ENCODE results near the gene PCNX1. TPM values are rescaled to one million over a fixed set of nuclear protein-coding genes. Genes with fewer than 3 reads are reported as not detected.
"Not testable (repeated sequence)": the region's sequence is repeated elsewhere in the genome, so short reads cannot be mapped to it uniquely, and the experiment has no call there.

The PCNX1 gene
- total RNA-seq, 2 experiments from 2014 or later = 32.7 to 42.6 TPM

DNA sequence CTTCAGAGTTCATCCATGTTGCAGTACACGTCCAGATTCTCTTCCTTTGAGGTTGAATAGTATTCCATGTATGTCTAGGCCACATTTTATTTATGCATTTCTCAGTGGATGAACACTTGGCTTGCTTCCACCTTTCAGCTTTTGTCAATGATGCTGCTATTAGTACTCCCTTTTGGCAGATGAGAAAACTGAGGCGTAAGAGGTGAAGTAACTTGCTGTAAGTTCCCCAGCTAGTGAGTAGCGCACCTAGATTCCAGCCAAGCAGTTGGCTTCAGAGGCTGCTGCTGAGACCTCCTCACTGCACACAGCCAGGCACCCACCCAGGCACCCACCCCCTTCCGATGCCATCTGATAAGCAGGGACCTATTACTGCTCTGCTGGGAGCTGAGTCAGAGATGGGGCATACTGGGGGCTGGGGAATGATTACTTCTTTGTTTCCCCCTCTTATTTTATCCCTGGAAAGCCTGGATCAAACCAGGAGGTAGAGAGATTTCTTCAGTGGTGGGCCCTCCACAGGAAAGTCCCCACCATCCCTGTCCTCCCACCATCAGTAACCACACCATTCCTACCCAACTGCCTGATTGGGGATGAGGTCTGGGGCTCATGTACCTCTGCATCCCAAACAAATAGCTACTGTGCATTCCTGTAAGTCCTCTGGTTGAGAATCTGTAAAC, 234.6 kb downstream of the PCNX1 start:
- ATAC-seq (no peak), DNase-seq (peak; percentile 38)
- Mint-ChIP-seq H3K4me1 (ENCODE audit: low read depth) (peaks cover 28% of the 10 kb centered on the region), H3K27me3 (no peaks in the 10 kb centered on the region), H3K27ac (peak overlapping the region; percentile 92), H3K9me3 (no peaks in the 10 kb centered on the region), H3K36me3 (ENCODE audit: low read depth) (peaks cover 3% of the 10 kb centered on the region), H3K4me3 (no peak overlapping the region)
- POLR2A ChIA-PET = interaction anchor here (1.1 to 2.3 kb wide), 6 partner anchors 77 to 262 kb away, joined by 3 to 13 read pairs (median 5); no protein-coding TSS in a partner anchor
- TF ChIP-seq, protein P1, sequence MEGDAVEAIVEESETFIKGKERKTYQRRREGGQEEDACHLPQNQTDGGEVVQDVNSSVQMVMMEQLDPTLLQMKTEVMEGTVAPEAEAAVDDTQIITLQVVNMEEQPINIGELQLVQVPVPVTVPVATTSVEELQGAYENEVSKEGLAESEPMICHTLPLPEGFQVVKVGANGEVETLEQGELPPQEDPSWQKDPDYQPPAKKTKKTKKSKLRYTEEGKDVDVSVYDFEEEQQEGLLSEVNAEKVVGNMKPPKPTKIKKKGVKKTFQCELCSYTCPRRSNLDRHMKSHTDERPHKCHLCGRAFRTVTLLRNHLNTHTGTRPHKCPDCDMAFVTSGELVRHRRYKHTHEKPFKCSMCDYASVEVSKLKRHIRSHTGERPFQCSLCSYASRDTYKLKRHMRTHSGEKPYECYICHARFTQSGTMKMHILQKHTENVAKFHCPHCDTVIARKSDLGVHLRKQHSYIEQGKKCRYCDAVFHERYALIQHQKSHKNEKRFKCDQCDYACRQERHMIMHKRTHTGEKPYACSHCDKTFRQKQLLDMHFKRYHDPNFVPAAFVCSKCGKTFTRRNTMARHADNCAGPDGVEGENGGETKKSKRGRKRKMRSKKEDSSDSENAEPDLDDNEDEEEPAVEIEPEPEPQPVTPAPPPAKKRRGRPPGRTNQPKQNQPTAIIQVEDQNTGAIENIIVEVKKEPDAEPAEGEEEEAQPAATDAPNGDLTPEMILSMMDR (IDR thresholded peaks at IDR 0.05) = no peak
- intact Hi-C loops (cut with micrococcal nuclease) = loop anchor here (2.0 to 5.0 kb wide), 2 partner anchors 125 to 183 kb away; no protein-coding TSS in a partner anchor
- CTCF ChIA-PET = interaction anchor here (1.0 to 3.6 kb wide), 14 partner anchors 11 to 714 kb away, joined by 3 to 37 read pairs (median 4); no protein-coding TSS in a partner anchor

DNA sequence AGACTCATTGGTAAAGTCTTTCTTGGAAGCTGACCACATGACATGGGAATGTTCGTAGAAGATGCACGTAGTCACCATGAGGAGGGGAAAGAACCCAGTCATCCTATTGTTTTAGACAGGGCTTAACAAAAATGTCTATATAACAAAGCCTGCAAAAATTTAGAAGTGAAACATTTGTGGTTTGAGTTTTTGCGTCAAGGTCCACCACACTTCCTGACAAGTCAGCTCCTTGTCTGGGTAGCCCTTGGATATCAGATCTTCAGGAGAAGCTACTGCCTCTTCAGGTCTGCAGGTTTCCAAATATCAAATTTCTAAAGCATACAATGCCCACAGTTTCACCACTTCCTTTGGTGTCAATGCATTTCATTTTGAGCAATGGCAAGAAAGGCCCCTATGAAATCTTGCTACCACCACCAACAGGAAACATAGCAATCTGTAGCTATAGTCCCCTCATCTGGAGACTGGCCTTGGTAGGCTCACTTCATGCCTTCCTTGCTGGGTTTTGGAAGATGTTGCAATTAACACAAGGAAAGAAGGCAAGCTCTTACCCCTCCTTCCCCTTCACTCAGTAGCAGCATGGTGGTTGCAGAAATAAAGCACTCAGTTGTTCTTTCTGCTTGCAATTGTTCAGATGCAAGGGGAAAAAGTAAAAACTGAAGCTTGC, 235.2 kb downstream of the PCNX1 start:
- Mint-ChIP-seq H3K4me1 (ENCODE audit: low read depth) (peaks cover 28% of the 10 kb centered on the region), H3K9me3 (no peaks in the 10 kb centered on the region), H3K27ac (peak overlapping the region; percentile 92), H3K4me3 (peak overlapping the region; percentile 25), H3K36me3 (ENCODE audit: low read depth) (peaks cover 3% of the 10 kb centered on the region), H3K27me3 (no peaks in the 10 kb centered on the region)
- ATAC-seq = peak; percentile 61
- ChIA-PET POLR2A (interaction anchor here (0.6 to 2.3 kb wide), 7 partner anchors 21 to 261 kb away, joined by 3 to 13 read pairs (median 5); no protein-coding TSS in a partner anchor), CTCF (interaction anchor here (0.7 to 3.6 kb wide), 17 partner anchors 10 to 713 kb away, joined by 3 to 37 read pairs (median 4); no protein-coding TSS in a partner anchor)
- DNase-seq = peak; percentile 60
- intact Hi-C loops (cut with micrococcal nuclease) = loop anchor here (2.0 to 5.0 kb wide), 2 partner anchors 125 to 182 kb away; no protein-coding TSS in a partner anchor
- TF ChIP-seq, protein P1 (IDR thresholded peaks at IDR 0.05) = no peak

DNA sequence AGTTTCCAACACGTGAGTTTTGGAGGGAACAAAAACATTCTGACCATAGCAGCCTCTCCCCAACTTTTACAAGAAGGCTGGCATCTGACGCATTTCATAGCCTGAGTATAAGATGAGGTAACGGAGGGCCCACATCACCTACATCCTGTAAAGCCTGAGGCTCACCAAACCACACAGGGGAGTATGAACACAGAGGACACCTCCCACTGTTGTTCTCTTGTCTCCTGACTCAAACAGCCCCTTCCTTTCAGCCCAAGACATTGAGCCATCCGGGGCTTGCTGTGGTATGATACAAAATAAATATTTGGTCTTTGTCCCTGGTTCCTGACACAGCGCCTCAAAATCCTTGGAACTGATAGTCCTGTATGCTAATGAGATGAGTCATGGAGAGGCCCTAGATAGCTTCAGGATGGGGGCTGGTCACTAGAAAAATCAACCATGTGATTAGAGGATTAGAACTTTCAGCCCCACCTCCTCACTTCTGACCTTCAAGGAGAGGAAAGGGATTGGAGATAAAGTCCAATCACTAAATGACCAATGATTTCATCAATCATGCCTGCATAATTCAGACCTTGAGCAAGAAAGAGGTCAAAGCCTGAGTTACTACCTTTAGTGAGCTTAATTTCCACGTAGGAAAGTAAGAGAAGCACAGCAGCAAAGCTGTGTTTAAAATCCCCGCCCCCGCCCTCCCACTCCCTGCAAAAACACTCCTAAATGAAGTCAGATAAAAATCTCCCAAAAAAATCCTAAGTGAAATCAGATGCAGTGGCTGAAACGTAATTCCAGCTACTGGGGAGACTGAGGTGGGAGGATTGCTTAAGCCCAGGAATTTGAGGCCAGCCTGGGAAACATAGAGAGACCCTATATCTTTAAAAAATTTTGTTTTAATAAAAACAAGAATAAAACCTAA, 236.4 kb downstream of the PCNX1 start:
- Mint-ChIP-seq H3K4me1 (ENCODE audit: low read depth) (peaks cover 34% of the 10 kb centered on the region), H3K27ac (peak overlapping the region; percentile 92)

DNA sequence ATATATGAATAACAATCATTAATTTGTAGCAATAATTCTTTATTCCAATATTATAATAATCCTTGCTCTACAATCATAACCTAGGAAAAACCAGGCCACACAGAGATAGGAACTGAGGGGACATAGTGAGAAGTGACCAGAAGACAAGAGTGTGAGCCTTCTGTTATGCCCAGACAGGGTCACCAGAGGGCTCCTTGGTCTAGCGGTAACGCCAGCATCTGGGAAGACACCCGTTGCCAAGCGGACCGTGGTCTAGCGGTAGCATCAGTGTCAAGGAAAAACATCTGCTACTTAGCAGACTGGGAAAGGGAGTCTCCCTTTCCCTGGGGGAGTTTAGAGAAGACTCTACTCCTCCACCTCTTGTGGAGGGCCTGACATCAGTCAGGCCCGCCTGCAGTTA, 240.1 kb downstream of the PCNX1 start:
- H3K27ac Mint-ChIP-seq; DNase-seq; H3K27me3 Mint-ChIP-seq; ATAC-seq; intact Hi-C loops (cut with micrococcal nuclease); H3K4me3 Mint-ChIP-seq; POLR2A ChIA-PET: not testable (repeated sequence)
- H3K4me1 Mint-ChIP-seq (ENCODE audit: low read depth) = peaks cover 29% of the 10 kb centered on the region
- CTCF ChIA-PET = interaction anchor here (1.6 kb wide), 1 partner anchor 9 kb away, joined by 4 read pairs; no protein-coding TSS in a partner anchor
- H3K36me3 Mint-ChIP-seq (ENCODE audit: low read depth) = peaks cover 17% of the 10 kb centered on the region
- peaks cover 24% of the 10 kb centered on the region for H3K9me3 Mint-ChIP-seq

More for the DNA sequence above, 236.4 kb downstream of the PCNX1 start:
- TF ChIP-seq, protein P1 (IDR thresholded peaks at IDR 0.05) = no peak
- intact Hi-C loops (cut with micrococcal nuclease) = loop anchor here (2.0 to 5.0 kb wide), 2 partner anchors 124 to 181 kb away; no protein-coding TSS in a partner anchor
- peaks cover 3% of the 10 kb centered on the region for H3K36me3 Mint-ChIP-seq (ENCODE audit: low read depth)
- peak; percentile 88 for DNase-seq
- ATAC-seq = peak; percentile 87
- CTCF ChIA-PET = interaction anchor here (0.7 to 3.6 kb wide), 10 partner anchors 9 to 712 kb away, joined by 3 to 37 read pairs (median 4); no protein-coding TSS in a partner anchor
- H3K4me3 Mint-ChIP-seq = peak overlapping the region; percentile 25
- no peaks in the 10 kb centered on the region for H3K27me3 Mint-ChIP-seq
- H3K9me3 Mint-ChIP-seq = no peaks in the 10 kb centered on the region
- POLR2A ChIA-PET = interaction anchor here (0.7 to 2.3 kb wide), 5 partner anchors 75 to 260 kb away, joined by 3 to 13 read pairs (median 5); no protein-coding TSS in a partner anchor

DNA sequence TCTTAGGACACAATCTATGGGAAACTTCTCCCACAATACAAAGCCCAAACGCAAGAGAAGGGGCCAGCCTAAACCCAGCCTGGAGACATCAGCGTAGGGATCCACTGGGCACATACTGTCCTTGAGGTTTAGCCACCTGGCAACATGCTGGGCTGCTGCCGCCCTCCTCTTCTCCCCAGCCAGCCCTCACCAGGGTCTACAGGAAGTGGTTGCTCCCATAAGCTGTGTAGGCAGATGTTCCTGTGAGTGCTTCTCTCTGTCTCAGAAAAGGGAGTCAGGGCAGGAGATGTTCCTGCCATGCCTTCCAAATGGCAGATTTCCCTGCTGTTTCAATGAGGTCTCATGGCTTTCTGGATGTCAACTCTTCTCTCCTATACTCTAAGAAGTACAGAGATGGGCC, 241.4 kb downstream of the PCNX1 start:
- DNase-seq = no peak
- intact Hi-C loops (cut with micrococcal nuclease) = no loop called here
- CTCF ChIA-PET = no interaction called here
- no peak overlapping the region for H3K4me3 Mint-ChIP-seq
- no peak overlapping the region for H3K27ac Mint-ChIP-seq
- peak; percentile 47 for ATAC-seq
- peaks cover 14% of the 10 kb centered on the region for H3K36me3 Mint-ChIP-seq (ENCODE audit: low read depth)
- POLR2A ChIA-PET = no interaction called here
- peaks cover 16% of the 10 kb centered on the region for H3K4me1 Mint-ChIP-seq (ENCODE audit: low read depth)
- TF ChIP-seq, protein P1 (IDR thresholded peaks at IDR 0.05) = no peak
- no peaks in the 10 kb centered on the region for H3K27me3 Mint-ChIP-seq
- peaks cover 24% of the 10 kb centered on the region for H3K9me3 Mint-ChIP-seq

All from activated CD8-positive, alpha-beta T cell treated with anti-CD3 and anti-CD28 coated beads for 36 hours (primary cell).